Right lobe of liver (tissue), 4 donors: ENCODE results near the gene SURF4.

Experiments used
- CTCF ChIP-seq, 4 donors: fragments of 200-600 bp in 3 of 4; fragments of 450-650 bp in 1 of 4; IDR thresholded peaks; one replicate each; pipeline versions ENCODE4 v1.5.1 to v1.8.0; 2016 to 2022; ENCODE audit warnings: antibody characterized with exemption in 4 of 4, mild to moderate bottlenecking in 2 of 4
- POLR2A ChIP-seq: fragments of 450-650 bp; IDR thresholded peaks from one replicate; pipeline ENCODE4 v1.6.1; 2017; ENCODE audit warnings: antibody characterized with exemption, mild to moderate bottlenecking
- donor health status: DM: no; HTN: no; CAD: no.
- donor health status: DM: no; HTN: no; CAD: no.
- donor health status: DM: no; HTN: yes; CAD: no.

GRCh38 chr9:133384736-133385321, 9.0 kb upstream of the SURF4 start:
- TF ChIP-seq CTCF (IDR thresholded peaks at IDR 0.05) (no peak), POLR2A (no peak)
